ENCODE data around the gene BNC2.

GRCh38 chr9:16543225-16543624, 327.2 kb downstream of the BNC2 start:
- TF ChIP-seq CTCF (conservative IDR thresholded peaks at IDR 0.05; ENCODE audit: low read depth, low read length) (no peak), RAD21 (IDR thresholded peaks at IDR 0.05; ENCODE audit: low read length) (no peak), POLR2A (IDR thresholded peaks at IDR 0.05; ENCODE audit: low read depth, low read length) (no peak), RFX5 (IDR thresholded peaks at IDR 0.05; ENCODE audit: low read depth, low read length) (no peak), SMC3 (IDR thresholded peaks at IDR 0.05; ENCODE audit: low read depth, low read length) (no peak), CEBPB (IDR thresholded peaks at IDR 0.05; ENCODE audit: low read depth, low read length) (no peak), MAFK (IDR thresholded peaks at IDR 0.05; ENCODE audit: low read depth, low read length) (no peak), BHLHE40 (IDR thresholded peaks at IDR 0.05; ENCODE audit: low read depth, low read length) (no peak), MXI1 (IDR thresholded peaks at IDR 0.05; ENCODE audit: borderline replicate concordance, low read depth, low read length) (no peak)
- TF ChIP-seq, protein P1, sequence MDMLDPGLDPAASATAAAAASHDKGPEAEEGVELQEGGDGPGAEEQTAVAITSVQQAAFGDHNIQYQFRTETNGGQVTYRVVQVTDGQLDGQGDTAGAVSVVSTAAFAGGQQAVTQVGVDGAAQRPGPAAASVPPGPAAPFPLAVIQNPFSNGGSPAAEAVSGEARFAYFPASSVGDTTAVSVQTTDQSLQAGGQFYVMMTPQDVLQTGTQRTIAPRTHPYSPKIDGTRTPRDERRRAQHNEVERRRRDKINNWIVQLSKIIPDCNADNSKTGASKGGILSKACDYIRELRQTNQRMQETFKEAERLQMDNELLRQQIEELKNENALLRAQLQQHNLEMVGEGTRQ (IDR thresholded peaks at IDR 0.05; ENCODE audit: low read depth, low read length), result no peak
